Neutrophil (primary cell): ENCODE results near the gene PI4K2B.

ENCODE experiments used
- H3K27ac ChIP-seq: fragments of 200-600 bp; sonication (generic); 2 replicates; pipeline ENCODE4 v1.5.1; 2016; ENCODE audit warnings: mild to moderate bottlenecking, moderate library complexity
- H3K27me3 ChIP-seq: fragments of 200-600 bp; sonication (generic); 2 replicates; pipeline ENCODE4 v1.6.0; 2016; ENCODE audit warnings: mild to moderate bottlenecking
- H3K36me3 ChIP-seq: fragments of 200-600 bp; sonication (generic); 2 replicates; pipeline ENCODE4 v1.5.1; 2017
- H3K4me1 ChIP-seq, 2 experiments: fragments of 200-600 bp in 1 of 2; sonication (generic) in 1 of 2; 1 replicate in 1 of 2; 2 replicates in 1 of 2; pipeline versions ENCODE4 v1.5.1 to v1.6.1; 2013 to 2016; ENCODE audit warnings: low read depth in 1 of 2, low read length in 1 of 2, mild to moderate bottlenecking in 1 of 2, moderate library complexity in 1 of 2; ENCODE audit not compliant: control insufficient read depth in 1 of 2, insufficient read depth in 1 of 2
- H3K4me3 ChIP-seq, 2 experiments: fragments of 200-600 bp in 1 of 2; sonication (generic) in 1 of 2; 1 replicate in 1 of 2; 2 replicates in 1 of 2; pipeline ENCODE4 v1.5.1; 2013 to 2016; ENCODE audit warnings: low read depth in 1 of 2, low read length in 1 of 2, mild to moderate bottlenecking in 1 of 2, moderate library complexity in 1 of 2
- H3K9me3 ChIP-seq: fragments of 200-600 bp; sonication (generic); 2 replicates; pipeline ENCODE4 v1.5.1; 2016
- TF ChIP-seq, protein P1 (sequence below): fragments of 200-600 bp; sonication (generic); IDR thresholded peaks from 2 replicates; pipeline ENCODE4 v1.5.1; 2016; ENCODE audit warnings: antibody characterized with exemption

The PI4K2B gene

DNA sequence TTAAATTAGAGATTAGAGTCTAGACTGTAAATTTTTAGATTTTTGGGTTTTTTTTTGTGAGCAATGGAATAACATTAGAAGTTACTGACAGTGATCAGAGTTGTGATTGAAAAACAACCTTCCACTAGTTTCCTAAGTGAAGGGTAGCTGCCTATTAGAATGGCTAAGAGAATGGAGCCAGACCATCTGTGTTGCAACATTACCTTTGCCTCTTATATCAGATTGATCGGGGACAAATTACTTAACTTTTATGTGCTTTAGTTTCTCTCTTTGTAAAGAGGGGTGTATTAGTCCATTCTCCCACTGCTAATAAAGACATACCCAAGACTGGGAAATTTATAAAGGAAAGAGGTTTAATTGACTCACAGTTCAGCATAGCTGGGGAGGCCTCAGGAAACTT is 12.5 kb upstream of the PI4K2B start:
- Histone ChIP-seq H3K9me3 (peaks cover 56% of the 10 kb centered on the region), H3K27ac (no peak overlapping the region), H3K4me1 (no peaks in the 10 kb centered on the region), H3K36me3 (no peaks in the 10 kb centered on the region), H3K27me3 (no peaks in the 10 kb centered on the region), H3K4me3 (no peak overlapping the region)
- TF ChIP-seq, protein P1, sequence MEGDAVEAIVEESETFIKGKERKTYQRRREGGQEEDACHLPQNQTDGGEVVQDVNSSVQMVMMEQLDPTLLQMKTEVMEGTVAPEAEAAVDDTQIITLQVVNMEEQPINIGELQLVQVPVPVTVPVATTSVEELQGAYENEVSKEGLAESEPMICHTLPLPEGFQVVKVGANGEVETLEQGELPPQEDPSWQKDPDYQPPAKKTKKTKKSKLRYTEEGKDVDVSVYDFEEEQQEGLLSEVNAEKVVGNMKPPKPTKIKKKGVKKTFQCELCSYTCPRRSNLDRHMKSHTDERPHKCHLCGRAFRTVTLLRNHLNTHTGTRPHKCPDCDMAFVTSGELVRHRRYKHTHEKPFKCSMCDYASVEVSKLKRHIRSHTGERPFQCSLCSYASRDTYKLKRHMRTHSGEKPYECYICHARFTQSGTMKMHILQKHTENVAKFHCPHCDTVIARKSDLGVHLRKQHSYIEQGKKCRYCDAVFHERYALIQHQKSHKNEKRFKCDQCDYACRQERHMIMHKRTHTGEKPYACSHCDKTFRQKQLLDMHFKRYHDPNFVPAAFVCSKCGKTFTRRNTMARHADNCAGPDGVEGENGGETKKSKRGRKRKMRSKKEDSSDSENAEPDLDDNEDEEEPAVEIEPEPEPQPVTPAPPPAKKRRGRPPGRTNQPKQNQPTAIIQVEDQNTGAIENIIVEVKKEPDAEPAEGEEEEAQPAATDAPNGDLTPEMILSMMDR: no peak

DNA sequence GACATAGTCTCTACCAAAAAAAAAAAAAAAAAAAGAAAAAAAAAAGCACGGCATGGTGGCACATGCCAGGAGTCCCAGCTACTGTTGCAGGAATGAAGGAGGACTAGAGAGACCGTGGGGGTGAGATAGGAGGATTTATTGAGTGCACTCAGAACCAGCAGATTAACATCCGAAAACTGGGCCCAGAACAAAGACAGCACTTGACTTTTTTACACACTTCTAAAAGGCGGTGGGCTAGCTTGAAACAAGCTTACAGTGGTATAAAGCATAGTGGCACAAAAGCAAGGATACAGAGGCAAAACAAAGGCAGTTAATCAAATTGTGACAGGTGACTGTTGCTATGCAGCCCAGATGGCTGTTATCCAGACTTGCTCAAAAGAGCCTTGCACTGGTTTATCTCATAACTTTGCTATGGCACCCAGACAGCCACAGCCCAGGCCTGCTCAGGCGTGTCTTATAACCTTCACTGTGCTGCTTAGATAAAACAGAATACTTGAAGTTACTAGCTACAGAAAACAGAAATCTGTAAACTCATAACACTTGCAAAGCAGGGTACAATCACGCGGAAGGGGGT is 9.9 kb upstream of the PI4K2B start:
- Histone ChIP-seq H3K4me1 (no peaks in the 10 kb centered on the region), H3K27ac (no peak overlapping the region), H3K36me3 (no peaks in the 10 kb centered on the region), H3K9me3 (peaks cover 66% of the 10 kb centered on the region), H3K27me3 (no peaks in the 10 kb centered on the region), H3K4me3 (no peak overlapping the region)
- TF ChIP-seq, protein P1: no peak

- Histone ChIP-seq H3K27ac (no peak overlapping the region), H3K27me3 (no peaks in the 10 kb centered on the region), H3K36me3 (no peaks in the 10 kb centered on the region), H3K4me3 (no peak overlapping the region), H3K4me1 (peaks cover 4 to 8% of the 10 kb centered on the region in 2 experiments), H3K9me3 (peaks cover 27% of the 10 kb centered on the region)
- TF ChIP-seq, protein P1: no peak
These were observed 4.0 kb upstream of the PI4K2B start for GRCh38 chr4:25229804-25230203.

DNA sequence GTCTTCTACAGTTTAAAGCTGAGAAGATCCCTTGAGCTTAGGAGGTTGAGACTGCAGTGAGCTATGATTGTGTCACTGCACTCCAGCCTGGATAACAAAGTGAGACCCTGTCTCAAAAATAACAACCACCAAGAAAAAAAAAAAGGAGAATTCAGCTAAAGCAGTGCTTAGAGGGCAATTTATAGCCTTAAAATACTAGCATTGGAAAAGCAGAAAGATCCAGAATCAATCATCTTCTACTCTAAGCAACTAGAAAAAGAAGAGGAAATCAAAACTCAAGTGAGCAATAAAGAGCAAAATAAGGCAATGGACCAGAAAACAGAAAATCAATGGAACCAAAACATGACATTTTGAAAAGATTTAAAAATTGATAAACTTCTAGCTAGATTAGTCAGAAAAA is 639 bp upstream of the PI4K2B start:
- Histone ChIP-seq H3K9me3 (peaks cover 4% of the 10 kb centered on the region), H3K4me1 (peaks cover 30 to 31% of the 10 kb centered on the region in 2 experiments), H3K36me3 (no peaks in the 10 kb centered on the region), H3K4me3 (peak overlapping the region; percentile 94 to 95), H3K27me3 (no peaks in the 10 kb centered on the region), H3K27ac (no peak overlapping the region)
- TF ChIP-seq, protein P1: no peak

GRCh38 chr4:25234390-25235370 is 847 bp downstream of the PI4K2B start:
- Histone ChIP-seq H3K4me3 (peak overlapping the region; percentile 94 to 95), H3K36me3 (no peaks in the 10 kb centered on the region), H3K27me3 (no peaks in the 10 kb centered on the region), H3K27ac (peak overlapping the region; percentile 89), H3K4me1 (peaks cover 31 to 33% of the 10 kb centered on the region in 2 experiments), H3K9me3 (peaks cover 4% of the 10 kb centered on the region)
- TF ChIP-seq, protein P1: peak; percentile 63
